KOPT-K1 (cell line): ENCODE data around the gene WWC1.

Source experiments
- H3K27ac ChIP-seq: fragments of 200-600 bp; sonication (generic); 2 replicates; pipeline ENCODE4 v1.5.1; 2016; ENCODE audit warnings: antibody characterized with exemption, mild to moderate bottlenecking, low read depth, low read length; ENCODE audit not compliant: poor library complexity, severe bottlenecking
- H3K36me3 ChIP-seq: fragments of 200-600 bp; sonication (generic); 2 replicates; pipeline ENCODE4 v1.5.1; 2017; ENCODE audit warnings: antibody characterized with exemption, mild to moderate bottlenecking, low read length, moderate library complexity; ENCODE audit not compliant: insufficient read depth
- H3K9me3 ChIP-seq: fragments of 200-600 bp; sonication (generic); 2 replicates; pipeline ENCODE4 v1.5.1; 2017; ENCODE audit warnings: antibody characterized with exemption, low read length, mild to moderate bottlenecking; ENCODE audit not compliant: insufficient read depth, poor library complexity, severe bottlenecking

Gene WWC1

GRCh38 chr5:168312606-168313295 lies 21.3 kb downstream of the WWC1 start:
- no peak overlapping the region for H3K27ac ChIP-seq

GRCh38 chr5:168313596-168314204 lies 22.3 kb downstream of the WWC1 start:
- Histone ChIP-seq H3K36me3 (no peaks in the 10 kb centered on the region), H3K9me3 (no peaks in the 10 kb centered on the region), H3K27ac (no peak overlapping the region)

More at GRCh38 chr5:168312606-168313295, 21.3 kb downstream of the WWC1 start:
- no peaks in the 10 kb centered on the region for H3K36me3 ChIP-seq
- no peaks in the 10 kb centered on the region for H3K9me3 ChIP-seq

GRCh38 chr5:168314735-168315411 lies 23.4 kb downstream of the WWC1 start:
- H3K27ac ChIP-seq = no peak overlapping the region

GRCh38 chr5:168315416-168316138 lies 24.1 kb downstream of the WWC1 start:
- no peaks in the 10 kb centered on the region for H3K36me3 ChIP-seq
- H3K9me3 ChIP-seq = no peaks in the 10 kb centered on the region
- no peak overlapping the region for H3K27ac ChIP-seq

More at GRCh38 chr5:168314735-168315411, 23.4 kb downstream of the WWC1 start:
- H3K9me3 ChIP-seq = no peaks in the 10 kb centered on the region
- H3K36me3 ChIP-seq = no peaks in the 10 kb centered on the region

- H3K9me3 ChIP-seq = no peaks in the 10 kb centered on the region
- no peak overlapping the region for H3K27ac ChIP-seq
- H3K36me3 ChIP-seq = no peaks in the 10 kb centered on the region
Measured at GRCh38 chr5:168316139-168316578, 24.7 kb downstream of the WWC1 start.

- Histone ChIP-seq H3K9me3 (no peaks in the 10 kb centered on the region), H3K27ac (no peak overlapping the region), H3K36me3 (no peaks in the 10 kb centered on the region)
Measured at GRCh38 chr5:168317096-168317520, 25.7 kb downstream of the WWC1 start.

- H3K36me3 ChIP-seq = no peaks in the 10 kb centered on the region
- no peaks in the 10 kb centered on the region for H3K9me3 ChIP-seq
- no peak overlapping the region for H3K27ac ChIP-seq
Measured at GRCh38 chr5:168317521-168318147, 26.2 kb downstream of the WWC1 start.

GRCh38 chr5:168318240-168318639 lies 26.8 kb downstream of the WWC1 start:
- H3K36me3 ChIP-seq = no peaks in the 10 kb centered on the region
- H3K9me3 ChIP-seq = no peaks in the 10 kb centered on the region
- H3K27ac ChIP-seq = no peak overlapping the region

- H3K9me3 ChIP-seq = no peaks in the 10 kb centered on the region
- H3K36me3 ChIP-seq = no peaks in the 10 kb centered on the region
- no peak overlapping the region for H3K27ac ChIP-seq
Measured at GRCh38 chr5:168319774-168320173, 28.3 kb downstream of the WWC1 start.

- no peak overlapping the region for H3K27ac ChIP-seq
Measured at GRCh38 chr5:168320805-168321204, 29.4 kb downstream of the WWC1 start.

GRCh38 chr5:168324859-168325630 lies 33.6 kb downstream of the WWC1 start:
- H3K27ac ChIP-seq = no peak overlapping the region

More at GRCh38 chr5:168320805-168321204, 29.4 kb downstream of the WWC1 start:
- no peaks in the 10 kb centered on the region for H3K36me3 ChIP-seq
- H3K9me3 ChIP-seq = no peaks in the 10 kb centered on the region

GRCh38 chr5:168327019-168327421 lies 35.6 kb downstream of the WWC1 start:
- H3K9me3 ChIP-seq = no peaks in the 10 kb centered on the region
- no peak overlapping the region for H3K27ac ChIP-seq
- H3K36me3 ChIP-seq = no peaks in the 10 kb centered on the region

More at GRCh38 chr5:168324859-168325630, 33.6 kb downstream of the WWC1 start:
- Histone ChIP-seq H3K9me3 (no peaks in the 10 kb centered on the region), H3K36me3 (no peaks in the 10 kb centered on the region)

- Histone ChIP-seq H3K27ac (no peak overlapping the region), H3K36me3 (no peaks in the 10 kb centered on the region), H3K9me3 (no peaks in the 10 kb centered on the region)
Measured at GRCh38 chr5:168327451-168327850, 36.0 kb downstream of the WWC1 start.

GRCh38 chr5:168327994-168328393 lies 36.5 kb downstream of the WWC1 start:
- H3K27ac ChIP-seq = no peak overlapping the region
- no peaks in the 10 kb centered on the region for H3K9me3 ChIP-seq
- no peaks in the 10 kb centered on the region for H3K36me3 ChIP-seq
